Keratinocyte (primary cell): ENCODE results near the gene SYT12. TPM values are rescaled to one million over a fixed set of nuclear protein-coding genes. Genes with fewer than 3 reads are reported as not detected.

Experiments used
- DNase-seq: peaks from one replicate; pipeline ENCODE4 v3.0.0-alpha.2; 2011; ENCODE audit warnings: low read depth, missing footprints, low spot score
- FAIRE-seq: peaks from 2 replicates; lab custom pipeline; 2011; peaks lifted over from hg19 to GRCh38; lab: Jason Lieb, UNC
- H2AFZ ChIP-seq: 2 replicates; pipeline ENCODE4 v1.6.0; 2012; ENCODE audit warnings: low read length, control low read depth, inconsistent platforms; ENCODE audit not compliant: control insufficient read depth
- H3K27ac ChIP-seq: 2 replicates; pipeline ENCODE4 v1.5.1; 2011; ENCODE audit warnings: low read length; ENCODE audit not compliant: control insufficient read depth, insufficient read depth
- H3K27me3 ChIP-seq: 3 replicates; pipeline ENCODE4 v1.6.0; 2011; ENCODE audit warnings: low read length; ENCODE audit not compliant: control insufficient read depth, insufficient read depth; ENCODE audit errors: extremely low read depth
- H3K36me3 ChIP-seq, 2 experiments: 2 replicates in 1 of 2; 3 replicates in 1 of 2; pipeline ENCODE4 v1.5.1; 2011; ENCODE audit warnings: low read length in 2 of 2, mild to moderate bottlenecking in 1 of 2; ENCODE audit not compliant: control insufficient read depth in 2 of 2, insufficient read depth in 2 of 2; ENCODE audit errors: extremely low read depth in 1 of 2
- H3K4me1 ChIP-seq: 3 replicates; pipeline ENCODE4 v1.5.1; 2011; ENCODE audit warnings: low read length; ENCODE audit not compliant: control insufficient read depth, insufficient read depth; ENCODE audit errors: extremely low read depth
- H3K4me2 ChIP-seq: 3 replicates; pipeline ENCODE4 v1.6.0; 2011; ENCODE audit warnings: low read depth, low read length; ENCODE audit not compliant: control insufficient read depth, insufficient read depth; ENCODE audit errors: extremely low read depth
- H3K4me3 ChIP-seq, 3 experiments: fragments of 200-600 bp in 1 of 3; sonication (generic) in 1 of 3; 2 replicates in 2 of 3; 3 replicates in 1 of 3; pipeline ENCODE4 v1.5.1; 2011 to 2016; ENCODE audit warnings: low read length in 3 of 3, mild to moderate bottlenecking in 3 of 3, control low read depth in 2 of 3, inconsistent platforms in 1 of 3, low read depth in 1 of 3, mixed read lengths in 1 of 3, mixed run types in 1 of 3, moderate library complexity in 1 of 3; ENCODE audit not compliant: control insufficient read depth in 2 of 3, insufficient read depth in 2 of 3; ENCODE audit errors: extremely low read depth in 1 of 3
- H3K79me2 ChIP-seq: 2 replicates; pipeline ENCODE4 v1.6.0; 2012; ENCODE audit warnings: low read length; ENCODE audit not compliant: control insufficient read depth, insufficient read depth
- H3K9ac ChIP-seq: 3 replicates; pipeline ENCODE4 v1.6.0; 2011; ENCODE audit warnings: low read length; ENCODE audit not compliant: control insufficient read depth, insufficient read depth; ENCODE audit errors: extremely low read depth
- H3K9me1 ChIP-seq: 3 replicates; pipeline ENCODE4 v1.6.0; 2011; ENCODE audit warnings: low read length; ENCODE audit not compliant: control insufficient read depth, insufficient read depth; ENCODE audit errors: extremely low read depth
- H3K9me3 ChIP-seq: 2 replicates; pipeline ENCODE4 v1.5.1; 2012; ENCODE audit warnings: low read depth, low read length; ENCODE audit not compliant: control insufficient read depth
- H4K20me1 ChIP-seq: 3 replicates; pipeline ENCODE4 v1.6.0; 2011; ENCODE audit warnings: low read length; ENCODE audit not compliant: control insufficient read depth, insufficient read depth; ENCODE audit errors: extremely low read depth
- EZH2 ChIP-seq: IDR thresholded peaks from one replicate; pipeline ENCODE4 v1.6.1; 2012; ENCODE audit warnings: inconsistent platforms, mild to moderate bottlenecking, low read length, moderate library complexity
- dilution Hi-C: fragments of 300-500 bp; cut with MboI; formaldehyde crosslinking; loops from one replicate; pipeline ENCODE4 v1.7.0; 2020; ENCODE audit warnings: low sequenced_read_pairs; ENCODE audit not compliant: extremely low pct_ligation_motif_present
- polyA plus RNA-seq, 5 experiments: library from polyadenylated mRNA; depleted of rRNA in 3 of 5; stranded (reverse) in 3 of 5; stranded (forward) in 1 of 5; unstranded in 1 of 5; fragments of >200 nt; gene quantifications; 1 replicate in 1 of 5; 2 replicates in 3 of 5; 3 replicates in 1 of 5; pipeline versions ENCODE4 v1.2.1 to v1.2.3, GENCODE V29; 2011 to 2012; ENCODE audit warnings: missing spikeins in 2 of 5, low read depth in 1 of 5, low replicate concordance in 1 of 5
- TF ChIP-seq, protein P1 (sequence below), 3 experiments: IDR thresholded peaks in 1 of 3; conservative IDR thresholded peaks in 1 of 3; optimal IDR thresholded peaks in 1 of 3; 2 replicates in 2 of 3; 3 replicates in 1 of 3; pipeline versions ENCODE3 to v1.5.1; 2011; ENCODE audit warnings: low read length in 3 of 3, mild to moderate bottlenecking in 3 of 3, moderate library complexity in 2 of 3, control low read depth in 1 of 3, inconsistent platforms in 1 of 3; ENCODE audit not compliant: insufficient read depth in 2 of 3; ENCODE audit errors: extremely low read depth in 1 of 3

SYT12 gene
- polyA plus RNA-seq, 1 donor (not counting 4 experiments of a cell fraction or from before 2014, with no cell fraction given), result 0.05 TPM

DNA sequence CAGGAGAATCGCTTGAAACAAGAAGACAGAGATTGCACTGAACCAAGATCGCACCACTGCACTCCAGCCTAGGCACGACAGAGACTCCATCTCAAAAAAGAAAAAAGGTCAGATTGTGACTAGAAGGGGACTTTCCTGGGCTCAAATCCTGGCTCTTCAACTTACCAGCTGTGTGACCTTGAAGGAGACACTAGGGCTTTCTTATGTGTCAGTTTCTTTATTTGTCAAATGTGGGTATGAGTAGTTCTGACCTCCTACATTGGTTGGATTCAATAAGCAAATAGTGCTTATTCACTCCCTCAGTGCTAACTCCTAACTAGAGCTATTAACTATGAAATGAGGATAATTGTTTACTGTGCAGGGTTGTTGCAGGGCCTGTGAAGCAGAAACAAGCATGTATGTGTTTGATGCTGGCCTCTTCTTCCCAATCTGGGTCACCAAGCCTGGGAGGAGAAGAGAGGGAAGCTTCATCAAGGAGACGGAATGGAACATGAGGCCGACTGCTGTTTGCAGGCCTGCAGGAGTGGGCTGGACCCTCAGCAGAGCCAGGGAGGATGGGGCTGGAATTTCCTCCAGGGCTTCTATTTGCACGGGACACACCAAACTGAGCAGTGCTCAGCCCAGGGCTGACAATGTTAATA is 56.3 kb downstream of the SYT12 start:
- Histone ChIP-seq H3K9me3 (no peaks in the 10 kb centered on the region), H3K27me3 (no peaks in the 10 kb centered on the region), H3K79me2 (no peaks in the 10 kb centered on the region), H3K36me3 (no peaks in the 10 kb centered on the region), H3K4me1 (peaks cover 29% of the 10 kb centered on the region), H3K27ac (peak overlapping the region; percentile 67), H4K20me1 (no peaks in the 10 kb centered on the region), H3K9ac (no peak overlapping the region), H2AFZ (no peak overlapping the region), H3K9me1 (no peaks in the 10 kb centered on the region), H3K4me3 (no peak overlapping the region), H3K4me2 (no peak overlapping the region)
- FAIRE-seq, result no peak
- TF ChIP-seq, protein P1, sequence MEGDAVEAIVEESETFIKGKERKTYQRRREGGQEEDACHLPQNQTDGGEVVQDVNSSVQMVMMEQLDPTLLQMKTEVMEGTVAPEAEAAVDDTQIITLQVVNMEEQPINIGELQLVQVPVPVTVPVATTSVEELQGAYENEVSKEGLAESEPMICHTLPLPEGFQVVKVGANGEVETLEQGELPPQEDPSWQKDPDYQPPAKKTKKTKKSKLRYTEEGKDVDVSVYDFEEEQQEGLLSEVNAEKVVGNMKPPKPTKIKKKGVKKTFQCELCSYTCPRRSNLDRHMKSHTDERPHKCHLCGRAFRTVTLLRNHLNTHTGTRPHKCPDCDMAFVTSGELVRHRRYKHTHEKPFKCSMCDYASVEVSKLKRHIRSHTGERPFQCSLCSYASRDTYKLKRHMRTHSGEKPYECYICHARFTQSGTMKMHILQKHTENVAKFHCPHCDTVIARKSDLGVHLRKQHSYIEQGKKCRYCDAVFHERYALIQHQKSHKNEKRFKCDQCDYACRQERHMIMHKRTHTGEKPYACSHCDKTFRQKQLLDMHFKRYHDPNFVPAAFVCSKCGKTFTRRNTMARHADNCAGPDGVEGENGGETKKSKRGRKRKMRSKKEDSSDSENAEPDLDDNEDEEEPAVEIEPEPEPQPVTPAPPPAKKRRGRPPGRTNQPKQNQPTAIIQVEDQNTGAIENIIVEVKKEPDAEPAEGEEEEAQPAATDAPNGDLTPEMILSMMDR (optimal IDR thresholded peaks at IDR 0.05 in 1 of 3, IDR thresholded peaks at IDR 0.05 in 1 of 3, conservative IDR thresholded peaks at IDR 0.05 in 1 of 3; ENCODE audit: extremely low read depth in 1 of 3, insufficient read depth in 2 of 3, low read length in 3 of 3), result no peak
- no peak for TF ChIP-seq EZH2
- no peak for DNase-seq
- dilution Hi-C loops, result no loop called here

DNA sequence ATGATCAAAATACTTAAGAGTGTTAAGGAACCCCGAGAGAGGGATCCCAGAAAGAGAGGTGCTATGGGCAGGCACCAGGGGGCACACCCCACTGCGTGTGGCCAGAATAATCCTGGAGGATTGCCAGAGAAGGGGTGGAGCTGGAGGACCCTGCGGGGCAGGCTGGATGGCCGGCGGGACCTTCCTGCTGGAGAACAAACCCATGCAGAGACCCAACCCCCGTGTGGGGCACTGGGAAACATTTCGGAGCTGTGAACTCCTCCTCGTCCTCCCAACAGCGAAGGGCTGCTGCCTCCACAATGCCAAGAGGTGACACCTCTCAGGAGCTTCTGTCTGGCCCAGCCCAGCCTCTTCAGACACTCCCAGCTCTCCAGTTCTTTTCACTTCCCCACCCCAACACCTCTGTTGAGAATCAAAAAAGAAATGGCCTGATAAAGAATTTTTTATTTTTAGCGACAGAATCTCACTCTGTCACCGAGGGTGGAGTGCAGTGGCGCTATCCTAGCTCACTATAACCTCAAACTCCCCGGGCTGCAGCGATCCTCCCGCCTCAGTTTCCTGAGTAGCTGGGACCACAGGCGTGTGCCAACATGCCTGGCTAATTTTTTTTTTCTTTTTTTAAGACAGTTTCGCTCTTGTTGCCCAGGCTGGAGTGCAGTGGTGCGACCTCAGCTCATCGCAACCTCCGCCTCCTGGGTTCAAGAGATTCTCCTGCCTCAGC is 59.3 kb downstream of the SYT12 start:
- H3K4me2 ChIP-seq, result peak overlapping the region; percentile 43

More for the DNA sequence above, 59.3 kb downstream of the SYT12 start:
- Histone ChIP-seq H3K27ac (no peak overlapping the region), H3K4me3 (no peak overlapping the region), H3K9me3 (no peaks in the 10 kb centered on the region), H4K20me1 (no peaks in the 10 kb centered on the region), H2AFZ (no peak overlapping the region), H3K9me1 (no peaks in the 10 kb centered on the region), H3K9ac (no peak overlapping the region), H3K36me3 (no peaks in the 10 kb centered on the region), H3K79me2 (no peaks in the 10 kb centered on the region), H3K27me3 (no peaks in the 10 kb centered on the region), H3K4me1 (peaks cover 26% of the 10 kb centered on the region)
- dilution Hi-C loops, result no loop called here
- TF ChIP-seq, protein P1 (optimal IDR thresholded peaks at IDR 0.05 in 1 of 3, IDR thresholded peaks at IDR 0.05 in 1 of 3, conservative IDR thresholded peaks at IDR 0.05 in 1 of 3; ENCODE audit: extremely low read depth in 1 of 3, insufficient read depth in 2 of 3, low read length in 3 of 3), result peak in 1 of 3 experiments; percentile 38
- TF ChIP-seq EZH2, result no peak
- no peak for DNase-seq
- FAIRE-seq, result no peak
